ENCODE data around the gene FNIP2.

DNA sequence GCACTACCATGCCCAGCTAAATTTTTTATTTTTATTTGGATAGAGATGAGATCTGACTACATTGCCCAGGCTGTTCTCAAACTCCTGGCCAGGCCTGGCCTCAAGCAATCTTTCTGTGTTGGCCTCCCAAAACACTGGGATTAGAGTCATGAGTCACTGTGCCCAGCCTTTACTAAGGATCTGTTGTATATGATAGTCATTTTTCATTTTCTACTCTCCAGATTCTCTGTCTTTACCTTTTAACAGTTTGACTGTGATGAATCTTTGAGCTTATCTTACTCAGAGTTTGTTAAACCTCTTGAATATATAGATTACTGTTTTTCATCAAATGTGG, 161.8 kb downstream of the FNIP2 start:
- TF ChIP-seq EP300 (IDR thresholded peaks at IDR 0.05) (no peak), POLR2AphosphoS5 (IDR thresholded peaks at IDR 0.05) (no peak)
- TF ChIP-seq, protein P1, sequence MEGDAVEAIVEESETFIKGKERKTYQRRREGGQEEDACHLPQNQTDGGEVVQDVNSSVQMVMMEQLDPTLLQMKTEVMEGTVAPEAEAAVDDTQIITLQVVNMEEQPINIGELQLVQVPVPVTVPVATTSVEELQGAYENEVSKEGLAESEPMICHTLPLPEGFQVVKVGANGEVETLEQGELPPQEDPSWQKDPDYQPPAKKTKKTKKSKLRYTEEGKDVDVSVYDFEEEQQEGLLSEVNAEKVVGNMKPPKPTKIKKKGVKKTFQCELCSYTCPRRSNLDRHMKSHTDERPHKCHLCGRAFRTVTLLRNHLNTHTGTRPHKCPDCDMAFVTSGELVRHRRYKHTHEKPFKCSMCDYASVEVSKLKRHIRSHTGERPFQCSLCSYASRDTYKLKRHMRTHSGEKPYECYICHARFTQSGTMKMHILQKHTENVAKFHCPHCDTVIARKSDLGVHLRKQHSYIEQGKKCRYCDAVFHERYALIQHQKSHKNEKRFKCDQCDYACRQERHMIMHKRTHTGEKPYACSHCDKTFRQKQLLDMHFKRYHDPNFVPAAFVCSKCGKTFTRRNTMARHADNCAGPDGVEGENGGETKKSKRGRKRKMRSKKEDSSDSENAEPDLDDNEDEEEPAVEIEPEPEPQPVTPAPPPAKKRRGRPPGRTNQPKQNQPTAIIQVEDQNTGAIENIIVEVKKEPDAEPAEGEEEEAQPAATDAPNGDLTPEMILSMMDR (IDR thresholded peaks at IDR 0.05) = no peak
